Left renal cortex interstitium (tissue), 4 donors: ENCODE measurements around the gene FATE1. TPM values are rescaled to one million over a fixed set of nuclear protein-coding genes. Genes with fewer than 3 reads are reported as not detected.

Source experiments
- DNase-seq, 4 donors: peaks; one replicate each; pipeline ENCODE4 v3.0.0-alpha.2; 2013; ENCODE audit warnings: low read depth in 4 of 4, low spot score in 2 of 4, missing footprints in 1 of 4
- polyA plus RNA-seq, 4 donors: library from polyadenylated mRNA; unstranded; fragments of 120-200 nt; gene quantifications; one replicate each; pipeline ENCODE4 v1.2.1, GENCODE V29; 2013; ENCODE audit not compliant: insufficient read length in 4 of 4

Gene FATE1
- polyA plus RNA-seq, 4 donors: 0.18 TPM; not detected in 3

DNA sequence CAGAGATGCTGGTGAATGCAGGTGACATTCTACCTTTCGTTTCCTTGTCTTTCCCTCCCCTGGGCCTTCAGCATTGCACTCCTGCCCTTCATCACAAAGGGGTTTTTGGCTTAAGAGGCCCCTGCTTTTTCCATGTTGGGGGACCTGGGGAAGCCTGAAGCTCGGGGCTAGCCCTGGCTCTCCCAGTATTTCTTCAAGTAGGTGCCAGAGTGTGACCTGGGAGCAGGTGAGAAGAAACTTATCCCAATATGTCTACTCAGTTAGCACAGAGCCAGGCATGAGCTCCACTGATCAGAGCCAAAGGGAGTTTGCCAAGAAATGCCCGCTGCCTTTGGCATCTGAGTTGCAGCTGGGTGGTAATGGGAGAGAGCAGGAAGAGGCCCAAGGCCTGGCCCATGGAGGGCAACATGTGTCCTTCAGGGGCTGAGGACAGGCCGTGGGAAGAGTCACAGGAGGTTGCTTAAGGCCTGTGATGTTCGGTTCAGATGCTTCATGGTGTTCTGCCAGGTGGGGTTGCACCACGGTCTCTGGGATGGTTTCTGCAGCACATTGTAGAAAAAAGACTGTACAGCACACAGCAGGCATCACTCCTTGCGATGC lies 13.0 kb upstream of the FATE1 start:
- no peak for DNase-seq

- DNase-seq: no peak
These were observed 12.3 kb upstream of the FATE1 start for GRCh38 chrX:151703487-151703886.

- DNase-seq: no peak
These were observed 11.7 kb upstream of the FATE1 start for GRCh38 chrX:151704041-151704663.

DNA sequence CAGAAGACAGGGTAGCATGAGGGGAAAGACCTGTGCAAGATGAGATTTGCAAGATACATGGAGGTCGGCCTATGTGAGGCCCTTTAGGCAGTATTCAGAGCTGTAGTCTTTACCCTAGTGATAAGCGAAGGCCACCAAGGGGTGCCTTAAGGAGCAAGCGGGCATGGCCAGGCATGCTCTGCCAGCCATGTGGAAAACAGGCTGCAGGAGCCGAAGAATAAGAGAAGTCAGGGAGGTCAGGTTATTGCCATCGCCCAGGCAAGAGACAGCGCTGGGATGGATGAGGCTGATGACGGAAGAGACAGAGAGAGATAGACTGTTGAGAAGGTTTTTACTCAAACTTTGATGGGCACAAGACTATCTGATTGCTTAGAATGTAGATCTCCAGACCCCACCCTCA lies 7.0 kb upstream of the FATE1 start:
- DNase-seq: no peak

- DNase-seq: no peak
These were observed 5.4 kb upstream of the FATE1 start for GRCh38 chrX:151710457-151710856.

DNA sequence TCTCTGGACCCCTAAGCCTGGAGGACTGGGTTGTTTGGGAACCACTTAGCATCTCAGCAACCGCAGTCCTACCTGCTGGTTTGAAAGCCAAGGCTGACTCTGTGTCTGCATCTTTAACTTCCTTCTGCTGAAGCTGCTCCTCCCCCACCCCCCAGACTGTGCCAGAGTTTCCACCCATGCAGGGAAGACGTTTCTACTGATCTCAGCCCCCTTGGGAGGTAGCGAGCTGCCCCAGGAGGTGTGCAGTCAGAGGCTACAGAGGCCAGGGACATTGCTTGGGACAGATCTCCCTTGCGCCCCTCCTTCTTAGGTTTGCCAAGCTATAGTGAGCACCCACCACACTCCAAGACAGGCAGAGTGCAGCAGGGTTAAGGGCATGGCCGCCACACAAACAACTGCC lies 4.7 kb upstream of the FATE1 start:
- no peak for DNase-seq

DNA sequence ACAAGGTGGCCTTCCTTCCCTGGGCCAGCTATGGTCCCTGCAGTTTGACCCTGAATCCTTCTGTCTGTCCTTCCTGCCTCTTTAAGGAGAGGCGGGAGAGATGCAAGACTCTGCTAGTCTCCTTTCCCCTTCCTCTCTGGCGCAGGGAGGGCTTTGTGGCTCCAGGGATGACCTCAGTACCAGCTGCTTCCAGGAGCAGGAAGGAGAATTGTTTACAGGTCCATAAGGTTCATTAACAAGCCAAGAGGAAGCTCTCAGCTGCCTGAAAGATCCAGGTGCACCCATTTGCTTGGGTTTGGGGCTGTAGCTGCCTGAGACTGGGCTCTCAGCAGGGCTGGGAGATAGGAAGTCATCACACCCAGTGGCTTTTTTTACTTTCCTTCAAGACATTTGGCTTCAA lies 4.0 kb upstream of the FATE1 start:
- no peak for DNase-seq

DNA sequence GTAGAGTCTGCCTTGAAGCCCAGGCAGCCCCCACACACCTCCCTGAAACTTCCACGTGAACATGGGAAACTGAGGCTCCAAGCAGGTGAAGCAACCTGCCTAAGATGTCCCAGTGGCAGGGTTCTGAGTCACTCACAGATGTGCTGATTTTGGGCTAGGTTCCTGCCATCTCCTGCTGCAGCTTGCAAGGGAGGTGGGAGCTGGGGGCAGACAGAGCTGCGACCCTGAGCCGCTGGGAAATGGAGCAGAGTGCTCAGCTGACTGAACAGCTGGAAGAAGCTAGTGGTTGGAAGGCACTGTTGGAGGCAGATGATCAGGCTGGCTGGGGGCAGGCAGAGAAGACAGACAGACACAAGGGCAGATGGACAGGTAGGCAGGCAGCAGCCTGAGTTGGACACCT lies 3.6 kb upstream of the FATE1 start:
- no peak for DNase-seq

GRCh38 chrX:151713849-151714248 lies 2.0 kb upstream of the FATE1 start:
- no peak for DNase-seq

- no peak for DNase-seq
These were observed 1.5 kb upstream of the FATE1 start for GRCh38 chrX:151714362-151714761.

DNA sequence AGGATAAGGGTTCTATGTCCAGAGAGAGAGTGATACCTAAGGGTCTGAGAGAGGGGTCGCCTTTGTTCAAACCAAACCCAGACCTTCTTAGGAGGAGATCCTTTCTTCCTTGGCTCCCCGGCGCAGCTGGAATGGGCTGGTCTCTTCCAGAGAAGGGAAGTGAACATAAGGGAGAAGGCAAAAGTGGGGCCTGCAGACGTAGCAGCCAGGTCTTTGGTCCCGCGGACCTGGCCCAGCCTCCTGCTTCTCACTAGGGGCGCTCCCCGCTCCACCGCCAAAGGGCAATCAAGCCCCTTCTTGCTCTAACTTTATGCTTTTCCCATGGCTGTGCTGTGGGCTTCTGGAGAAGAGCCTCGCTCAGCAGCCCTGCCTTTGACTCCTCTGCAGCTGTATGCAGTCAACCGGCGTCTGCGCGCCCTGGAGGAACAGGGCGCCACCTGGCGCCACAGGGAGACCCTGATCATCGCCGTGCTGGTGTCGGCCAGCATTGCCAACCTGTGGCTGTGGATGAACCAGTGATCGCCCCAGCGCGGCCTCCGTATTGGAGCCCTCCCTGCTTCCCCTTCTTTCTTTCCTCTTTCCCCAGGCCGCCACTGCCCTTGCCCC lies 6.5 kb downstream of the FATE1 start:
- DNase-seq: peak in 2 of 4 donors; percentile 2 to 9

GRCh38 chrX:151723156-151723760 lies 7.4 kb downstream of the FATE1 start:
- no peak for DNase-seq

- no peak for DNase-seq
These were observed 8.9 kb downstream of the FATE1 start for GRCh38 chrX:151724563-151725337.

- no peak for DNase-seq
These were observed 9.4 kb downstream of the FATE1 start for GRCh38 chrX:151725338-151725614.

GRCh38 chrX:151726751-151727150 lies 10.9 kb downstream of the FATE1 start:
- DNase-seq: no peak

DNA sequence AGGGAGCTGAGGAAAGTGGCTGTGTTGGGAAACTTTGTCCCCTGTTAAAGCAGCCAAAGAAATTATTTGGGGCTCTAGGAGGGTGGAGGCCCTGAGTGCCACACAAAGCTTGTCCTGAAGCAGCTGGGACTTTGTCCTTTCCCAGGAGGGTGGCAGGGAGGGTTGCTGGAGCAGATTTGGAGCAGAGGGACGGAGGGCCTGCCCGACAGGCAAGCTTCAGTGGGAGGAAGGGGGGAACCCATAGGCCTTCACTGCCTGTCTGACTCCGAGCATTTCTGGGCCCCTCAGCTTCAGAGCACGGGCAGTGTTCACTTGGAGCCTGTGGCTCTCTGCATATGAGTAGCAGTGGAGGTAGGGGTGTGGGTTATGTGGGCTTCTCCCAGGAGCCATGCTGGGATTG lies 11.5 kb downstream of the FATE1 start:
- DNase-seq: no peak

DNA sequence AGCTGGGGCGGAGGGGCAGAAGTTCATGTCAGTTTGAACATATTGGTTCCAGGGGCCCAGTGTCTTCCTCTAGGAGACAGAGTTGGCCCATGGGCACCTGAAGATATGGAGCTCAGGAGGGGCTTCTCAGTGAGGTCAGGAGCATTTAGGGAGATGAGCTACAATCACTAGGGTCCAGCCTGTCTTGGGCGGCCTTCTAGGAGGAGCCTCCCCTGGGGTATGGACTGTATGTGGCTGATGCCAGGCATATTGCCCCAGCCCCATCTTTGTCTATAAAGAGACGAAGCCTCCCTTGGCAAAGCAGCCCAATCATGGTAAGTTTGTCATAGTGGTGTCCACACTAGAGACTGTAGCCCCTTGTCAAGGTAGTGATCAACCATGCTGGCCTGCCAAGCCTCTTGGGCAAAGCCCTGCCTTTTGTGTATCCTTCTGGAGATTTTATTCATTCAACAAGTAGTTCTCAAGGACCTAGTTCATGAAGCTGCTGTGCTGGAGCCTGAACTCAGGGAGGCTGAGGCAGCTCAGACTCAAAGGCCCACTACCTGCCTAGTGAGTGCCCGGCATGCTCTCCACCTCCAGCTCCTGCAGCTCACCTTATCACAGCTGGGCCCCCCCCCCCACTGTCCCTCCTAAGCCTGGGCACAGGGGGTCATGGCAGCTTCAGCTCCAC lies 13.4 kb downstream of the FATE1 start:
- DNase-seq: no peak

DNA sequence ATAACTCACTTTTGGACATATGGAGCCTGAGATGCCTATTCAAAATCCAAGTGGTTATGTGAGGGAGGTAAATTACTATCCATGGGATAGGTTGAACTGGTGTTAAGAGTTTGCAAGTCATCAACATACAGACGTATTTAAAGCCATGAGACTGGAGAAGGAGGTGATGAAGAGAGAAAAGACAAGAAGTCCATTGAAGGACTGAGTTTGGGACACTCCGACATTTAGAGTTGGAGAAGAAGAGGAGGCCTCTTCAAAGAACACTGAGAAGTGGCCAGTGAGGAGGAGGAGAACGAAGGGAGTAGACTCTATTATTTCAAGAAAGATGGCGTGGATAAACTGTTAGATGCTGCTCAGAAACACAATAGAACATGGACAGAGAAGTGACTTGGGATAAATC lies 18.6 kb downstream of the FATE1 start, which contains the start of gene CNGA2:
TSS of gene CNGA2 (plus strand) at position 301 of the 400 bp plus-strand sequence. CDS start 3,738 bp downstream, outside the sequence.
- no peak for DNase-seq

DNA sequence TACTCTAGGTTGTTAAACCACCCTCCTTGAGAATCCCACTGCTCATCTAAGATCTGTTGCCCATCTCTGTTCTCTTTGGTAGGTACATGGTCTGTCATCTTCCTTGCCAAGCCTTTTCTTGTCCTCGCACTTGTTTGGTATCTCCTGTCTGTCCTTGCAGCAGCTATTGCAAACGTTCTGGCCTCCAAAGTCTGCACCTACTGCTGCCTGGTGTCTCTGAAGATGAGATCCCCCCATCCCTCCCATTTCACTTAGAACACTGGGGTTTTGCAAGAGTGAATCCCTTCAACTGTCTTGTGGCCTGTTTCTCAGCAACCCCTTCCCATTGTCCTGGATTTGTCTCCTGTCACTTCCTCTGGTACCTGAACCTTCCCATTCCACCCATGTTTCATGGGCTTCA lies 19.4 kb downstream of the FATE1 start:
- DNase-seq: no peak

DNA sequence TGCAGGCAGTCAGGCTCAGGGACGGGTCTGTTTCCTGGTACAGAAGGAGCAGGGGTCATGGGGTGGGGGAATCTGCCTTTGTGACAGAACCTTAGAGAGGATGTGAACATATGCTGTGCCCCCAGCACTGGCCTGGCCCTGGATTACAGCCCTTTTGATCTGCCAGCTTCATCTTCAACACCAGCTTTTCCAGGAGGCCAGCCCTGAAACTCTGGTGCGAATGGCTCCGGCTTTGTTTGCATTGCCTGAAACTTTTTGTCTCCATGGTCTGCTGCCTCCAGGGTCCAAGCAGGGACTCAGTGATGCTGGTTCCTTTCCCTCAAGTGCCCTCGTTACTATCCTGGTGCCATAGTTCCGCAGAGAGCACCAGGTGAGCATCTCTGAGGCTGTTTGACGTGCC lies 20.9 kb downstream of the FATE1 start:
- no peak for DNase-seq

- DNase-seq: no peak
These were observed 21.7 kb downstream of the FATE1 start for GRCh38 chrX:151737494-151737893.
